Breast epithelium (tissue), 4 donors: Measurements from ENCODE around the gene MARCHF3. TPM values are rescaled to one million over a fixed set of nuclear protein-coding genes. Genes with fewer than 3 reads are reported as not detected.

ENCODE experiments used
- DNase-seq, 2 donors: peaks; one replicate each; pipeline ENCODE4 v3.0.0-alpha.2; 2019; ENCODE audit warnings: low spot score in 2 of 2
- H3K27ac ChIP-seq, 2 donors: fragments of 200-600 bp; sonication (generic) in 1 of 2; one replicate each; pipeline ENCODE4 v1.5.1; 2016 to 2019; ENCODE audit warnings: mild to moderate bottlenecking in 1 of 2
- H3K27me3 ChIP-seq, 2 donors: fragments of 200-600 bp; sonication (generic) in 1 of 2; one replicate each; pipeline versions ENCODE4 v1.5.1 to v1.6.0; 2017 to 2019; ENCODE audit warnings: control low read depth in 1 of 2, mild to moderate bottlenecking in 1 of 2
- H3K36me3 ChIP-seq: fragments of 200-600 bp; one replicate; pipeline ENCODE4 v1.5.1; 2019
- H3K4me1 ChIP-seq, 2 donors: fragments of 200-600 bp; sonication (generic); one replicate each; pipeline ENCODE4 v1.5.1; 2016 to 2019; ENCODE audit warnings: control low read depth in 1 of 2
- H3K4me3 ChIP-seq, 3 donors: fragments of 200-600 bp; sonication (generic); 1 replicate in 2 of 3; 2 replicates in 1 of 3; pipeline ENCODE4 v1.5.1; 2016 to 2019; ENCODE audit warnings: mild to moderate bottlenecking in 3 of 3, moderate library complexity in 2 of 3
- H3K9me3 ChIP-seq, 2 donors: fragments of 200-600 bp; sonication (generic) in 1 of 2; one replicate each; pipeline ENCODE4 v1.5.1; 2016 to 2019; ENCODE audit warnings: control low read depth in 1 of 2
- CTCF ChIP-seq, 3 donors: fragments of 450-650 bp; IDR thresholded peaks; one replicate each; pipeline ENCODE4 v1.5.1; 2016 to 2017; ENCODE audit warnings: antibody characterized with exemption in 3 of 3, mild to moderate bottlenecking in 3 of 3, moderate library complexity in 3 of 3
- POLR2A ChIP-seq: fragments of 450-650 bp; IDR thresholded peaks from one replicate; pipeline ENCODE4 v1.6.1; 2016; ENCODE audit warnings: antibody characterized with exemption, mild to moderate bottlenecking, moderate library complexity
- POLR2AphosphoS5 ChIP-seq, 3 donors: sonication (generic); formaldehyde crosslinking; IDR thresholded peaks; one replicate each; pipeline ENCODE4 v1.6.1; 2017; ENCODE audit warnings: antibody characterized with exemption in 3 of 3
- intact Hi-C: fragments of 100-400 bp; cut with DNase I; formaldehyde crosslinking; loops from one replicate; pipeline ENCODE4 v1.15.1; 2023; ENCODE audit warnings: low total_unique reads
- total RNA-seq, 3 donors: library from RNA; depleted of rRNA; stranded (reverse); fragments of >200 nt; gene quantifications; one replicate each; pipeline ENCODE4 v1.1.0, GENCODE V29; 2016

Gene MARCHF3
- total RNA-seq, 3 donors from 2014 or later = 7.5 to 16.1 (median 11.6) TPM

- Histone ChIP-seq H3K36me3 (no peaks in the 10 kb centered on the region), H3K27me3 (no peaks in the 10 kb centered on the region), H3K4me3 (no peak overlapping the region), H3K9me3 (no peaks in the 10 kb centered on the region), H3K4me1 (no peaks in the 10 kb centered on the region), H3K27ac (no peak overlapping the region)
- TF ChIP-seq CTCF (IDR thresholded peaks at IDR 0.05) (no peak), POLR2AphosphoS5 (IDR thresholded peaks at IDR 0.05) (no peak), POLR2A (no peak)
- intact Hi-C loops = no loop called here
- no peak for DNase-seq
Observed at GRCh38 chr5:127038550-127038949, 8.2 kb upstream of the MARCHF3 start.

- Histone ChIP-seq H3K27ac (no peak overlapping the region), H3K27me3 (no peaks in the 10 kb centered on the region), H3K4me3 (no peak overlapping the region), H3K36me3 (no peaks in the 10 kb centered on the region), H3K9me3 (no peaks in the 10 kb centered on the region), H3K4me1 (no peaks in the 10 kb centered on the region)
- no peak for TF ChIP-seq CTCF (IDR thresholded peaks at IDR 0.05)
- TF ChIP-seq POLR2AphosphoS5 (IDR thresholded peaks at IDR 0.05) = no peak
- TF ChIP-seq POLR2A = no peak
- DNase-seq = no peak
- intact Hi-C loops = loop anchor here (1.0 kb wide), 1 partner anchor 8 kb away; no protein-coding TSS in a partner anchor
Observed at GRCh38 chr5:127031863-127032232, 1.5 kb upstream of the MARCHF3 start.

- no peaks in the 10 kb centered on the region for H3K36me3 ChIP-seq
- H3K27ac ChIP-seq = peak overlapping the region; percentile 84 to 86
- no peak for DNase-seq
- peak overlapping the region; percentile 82 to 89 (median 87) for H3K4me3 ChIP-seq
- no peaks in the 10 kb centered on the region for H3K27me3 ChIP-seq
- H3K4me1 ChIP-seq = no peaks in the 10 kb centered on the region
- intact Hi-C loops = no loop called here
- no peaks in the 10 kb centered on the region for H3K9me3 ChIP-seq
- no peak for TF ChIP-seq POLR2A
- no peak for TF ChIP-seq POLR2AphosphoS5 (IDR thresholded peaks at IDR 0.05)
- no peak for TF ChIP-seq CTCF (IDR thresholded peaks at IDR 0.05)
Observed at GRCh38 chr5:127031147-127031862, 947 bp upstream of the MARCHF3 start.

GRCh38 chr5:127029581-127030258 is 638 bp downstream of the MARCHF3 start:
- intact Hi-C loops = no loop called here

More at GRCh38 chr5:127029581-127030258, 638 bp downstream of the MARCHF3 start:
- TF ChIP-seq CTCF (IDR thresholded peaks at IDR 0.05) (peak in 2 of 3 donors; percentile 37 to 43), POLR2AphosphoS5 (IDR thresholded peaks at IDR 0.05) (no peak), POLR2A (no peak)
- DNase-seq = peak; percentile 40 to 53
- Histone ChIP-seq H3K27ac (peak overlapping the region; percentile 84 to 86), H3K36me3 (no peaks in the 10 kb centered on the region), H3K4me1 (no peaks in the 10 kb centered on the region), H3K27me3 (no peaks in the 10 kb centered on the region), H3K9me3 (no peaks in the 10 kb centered on the region), H3K4me3 (peak overlapping the region; percentile 82 to 89 (median 87))
